Non-pigmented ciliary epithelial cell (primary cell): Measurements from ENCODE around the gene MCOLN2.

ENCODE experiments used
- DNase-seq: peaks from one replicate; pipeline ENCODE4 v3.0.0-alpha.2; 2010; ENCODE audit warnings: low read depth

Gene MCOLN2

GRCh38 chr1:84985365-84985764 is 11.5 kb downstream of the MCOLN2 start:
- no peak for DNase-seq

- no peak for DNase-seq
Measured at GRCh38 chr1:84982395-84982794, 14.5 kb downstream of the MCOLN2 start.

- DNase-seq: no peak
Measured at GRCh38 chr1:84975035-84975434, 21.9 kb downstream of the MCOLN2 start.

GRCh38 chr1:84973498-84974334 is 23.2 kb downstream of the MCOLN2 start:
- no peak for DNase-seq

- no peak for DNase-seq
Measured at GRCh38 chr1:84972377-84972987, 24.4 kb downstream of the MCOLN2 start.

- DNase-seq: no peak
Measured at GRCh38 chr1:84971957-84972356, 25.0 kb downstream of the MCOLN2 start.

GRCh38 chr1:84969489-84970250 is 27.2 kb downstream of the MCOLN2 start:
- DNase-seq: no peak

GRCh38 chr1:84968865-84969264 is 28.0 kb downstream of the MCOLN2 start:
- DNase-seq: no peak

- no peak for DNase-seq
Measured at GRCh38 chr1:84968101-84968500, 28.8 kb downstream of the MCOLN2 start.

- no peak for DNase-seq
Measured at GRCh38 chr1:84967666-84968065, 29.2 kb downstream of the MCOLN2 start.

GRCh38 chr1:84963021-84963420 is 33.9 kb downstream of the MCOLN2 start:
- DNase-seq: no peak

- DNase-seq: no peak
Measured at GRCh38 chr1:84961316-84961715, 35.6 kb downstream of the MCOLN2 start.

GRCh38 chr1:84960371-84960770 is 36.5 kb downstream of the MCOLN2 start:
- DNase-seq: no peak

GRCh38 chr1:84959294-84959693 is 37.6 kb downstream of the MCOLN2 start:
- DNase-seq: no peak

- DNase-seq: no peak
Measured at GRCh38 chr1:84957966-84958365, 38.9 kb downstream of the MCOLN2 start.

GRCh38 chr1:84956655-84957054 is 40.3 kb downstream of the MCOLN2 start:
- no peak for DNase-seq

- DNase-seq: no peak
Measured at GRCh38 chr1:84956097-84956496, 40.8 kb downstream of the MCOLN2 start.

GRCh38 chr1:84949664-84950063 is 47.2 kb downstream of the MCOLN2 start:
- DNase-seq: no peak

- no peak for DNase-seq
Measured at GRCh38 chr1:84947536-84948410, 49.1 kb downstream of the MCOLN2 start.

- DNase-seq: no peak
Measured at GRCh38 chr1:84946631-84947030, 50.3 kb downstream of the MCOLN2 start.

- peak; percentile 81 for DNase-seq
Measured at GRCh38 chr1:84944767-84945486, 52.0 kb downstream of the MCOLN2 start.
